ENCODE data around the gene MTMR2. TPM values are rescaled to one million over a fixed set of nuclear protein-coding genes. Genes with fewer than 3 reads are reported as not detected.

MTMR2 gene
- total and polyA plus RNA-seq, 2 of the 13 experiments (the other 11 are each of a cell fraction or from before 2014, with no cell fraction given) = 12.7 to 22.3 TPM

GRCh38 chr11:95923728-95924413 is at the start of gene MTMR2 (continued):
- TF ChIP-seq ATF6 (CRISPR knock-in tag; conservative IDR thresholded peaks at IDR 0.05) = no peak
- TF ChIP-seq MAF1 (CRISPR knock-in tag; IDR thresholded peaks at IDR 0.05; ENCODE audit: borderline replicate concordance) = peak; percentile 83; the same call in 1 of the 2 replicates
- TF ChIP-seq ZNF644 (CRISPR knock-in tag; IDR thresholded peaks at IDR 0.05; ENCODE audit: low read depth) = no peak
- no peak for TF ChIP-seq JUN (CRISPR knock-in tag; IDR thresholded peaks at IDR 0.05)
- TF ChIP-seq ZBED4 (CRISPR knock-in tag; IDR thresholded peaks at IDR 0.05; ENCODE audit: borderline replicate concordance) = no peak
- 0 out of 2 replicates have a peak, but pooled peaks have one; percentile 32 for TF ChIP-seq ZNF558 (CRISPR knock-in tag; IDR thresholded peaks at IDR 0.05; ENCODE audit: borderline replicate concordance)
- peak; percentile 19; the same call in 1 of the 2 replicates for TF ChIP-seq AHDC1 (CRISPR knock-in tag; IDR thresholded peaks at IDR 0.05; ENCODE audit: borderline replicate concordance)
- no peak for TF ChIP-seq ZSCAN22 (CRISPR knock-in tag; IDR thresholded peaks at IDR 0.05)
- TF ChIP-seq ZNF556 (CRISPR knock-in tag; IDR thresholded peaks at IDR 0.05; ENCODE audit: borderline replicate concordance) = peak; percentile 72
- TF ChIP-seq SIN3A (IDR thresholded peaks at IDR 0.05; ENCODE audit: borderline replicate concordance, low read depth, low read length) = peak; percentile 67
- no peak for TF ChIP-seq ZNF343 (CRISPR knock-in tag; IDR thresholded peaks at IDR 0.05)
- no peak for TF ChIP-seq BHLHE40 (IDR thresholded peaks at IDR 0.05; ENCODE audit: low read length)
- TF ChIP-seq ATF3 (CRISPR knock-in tag; IDR thresholded peaks at IDR 0.05) = peak; percentile 24; the same call in 1 of the 2 replicates
- no peak for TF ChIP-seq ZFP36L2 (CRISPR knock-in tag; IDR thresholded peaks at IDR 0.05)
- no peak for TF ChIP-seq ZFP36 (IDR thresholded peaks at IDR 0.05; ENCODE audit: borderline replicate concordance, low read depth, low read length, partially characterized antibody)
- TF ChIP-seq ZNF792 (CRISPR knock-in tag; IDR thresholded peaks at IDR 0.05) = peak; percentile 70
- no peak for TF ChIP-seq BRCA1 (CRISPR knock-in tag; IDR thresholded peaks at IDR 0.05)
- no peak for TF ChIP-seq SIX4 (CRISPR knock-in tag; IDR thresholded peaks at IDR 0.05)
- peak; percentile 73 for TF ChIP-seq ZNF317 (CRISPR knock-in tag; IDR thresholded peaks at IDR 0.05)

Data from HepG2 (cell line).